ENCODE data around the gene BCAP31. TPM values are rescaled to one million over a fixed set of nuclear protein-coding genes. Genes with fewer than 3 reads are reported as not detected.

Gene BCAP31
- total RNA-seq, 2 donors from 2014 or later, result 115 to 170 TPM

- no peaks in the 10 kb centered on the region for H3K4me1 Mint-ChIP-seq
- H3K27ac Mint-ChIP-seq, result no peak overlapping the region
- no peaks in the 10 kb centered on the region for H3K27me3 Mint-ChIP-seq
- H3K9me3 Mint-ChIP-seq, result no peaks in the 10 kb centered on the region
- H3K36me3 Mint-ChIP-seq (ENCODE audit: low read depth), result no peaks in the 10 kb centered on the region
- H3K4me3 Mint-ChIP-seq, result no peak overlapping the region
- ATAC-seq (replicated peaks), result no peak
Measured at GRCh38 chrX:153681175-153681574, 43.0 kb downstream of the BCAP31 start.

- H3K9me3 Mint-ChIP-seq, result no peaks in the 10 kb centered on the region
Measured at GRCh38 chrX:153674219-153674851, 49.9 kb downstream of the BCAP31 start.

GRCh38 chrX:153673428-153674218 lies 50.6 kb downstream of the BCAP31 start, which contains the start of gene PNCK:
PNCK (minus strand) TSS chrX:153673813; CDS start chrX:153673076, 737 bp downstream.
- peak within 1 kb of the TSS; percentile 54 for H3K4me3 Mint-ChIP-seq
- no peaks in the 10 kb centered on the region for H3K9me3 Mint-ChIP-seq
- H3K27me3 Mint-ChIP-seq, result peaks cover 10% of the 10 kb centered on the region
- no peaks in the 10 kb centered on the region for H3K36me3 Mint-ChIP-seq (ENCODE audit: low read depth)
- peaks cover 5% of the 10 kb centered on the region for H3K4me1 Mint-ChIP-seq
- no peak within 1 kb of the TSS for H3K27ac Mint-ChIP-seq
- no peak for ATAC-seq (replicated peaks)

More at GRCh38 chrX:153674219-153674851, 49.9 kb downstream of the BCAP31 start:
- H3K27me3 Mint-ChIP-seq, result peaks cover 10% of the 10 kb centered on the region
- ATAC-seq (replicated peaks), result no peak
- H3K27ac Mint-ChIP-seq, result no peak overlapping the region
- H3K36me3 Mint-ChIP-seq (ENCODE audit: low read depth), result no peaks in the 10 kb centered on the region
- H3K4me1 Mint-ChIP-seq, result peaks cover 5% of the 10 kb centered on the region
- peak overlapping the region; percentile 54 for H3K4me3 Mint-ChIP-seq

GRCh38 chrX:153672531-153673427 lies 51.4 kb downstream of the BCAP31 start:
- H3K27ac Mint-ChIP-seq, result no peak overlapping the region
- H3K27me3 Mint-ChIP-seq, result peaks cover 10% of the 10 kb centered on the region
- H3K36me3 Mint-ChIP-seq (ENCODE audit: low read depth), result no peaks in the 10 kb centered on the region
- H3K9me3 Mint-ChIP-seq, result no peaks in the 10 kb centered on the region
- peaks cover 9% of the 10 kb centered on the region for H3K4me1 Mint-ChIP-seq
- peak overlapping the region; percentile 20 for H3K4me3 Mint-ChIP-seq
- ATAC-seq (replicated peaks), result no peak

GRCh38 chrX:153671589-153672530 lies 52.3 kb downstream of the BCAP31 start:
- no peak for ATAC-seq (replicated peaks)
- no peaks in the 10 kb centered on the region for H3K9me3 Mint-ChIP-seq
- peak overlapping the region; percentile 20 for H3K4me3 Mint-ChIP-seq
- peaks cover 11% of the 10 kb centered on the region for H3K4me1 Mint-ChIP-seq
- no peaks in the 10 kb centered on the region for H3K36me3 Mint-ChIP-seq (ENCODE audit: low read depth)
- peaks cover 10% of the 10 kb centered on the region for H3K27me3 Mint-ChIP-seq
- no peak overlapping the region for H3K27ac Mint-ChIP-seq

- H3K4me1 Mint-ChIP-seq, result peaks cover 11% of the 10 kb centered on the region
- no peak for ATAC-seq (replicated peaks)
- H3K4me3 Mint-ChIP-seq, result no peak overlapping the region
- H3K36me3 Mint-ChIP-seq (ENCODE audit: low read depth), result no peaks in the 10 kb centered on the region
- no peak overlapping the region for H3K27ac Mint-ChIP-seq
- no peaks in the 10 kb centered on the region for H3K9me3 Mint-ChIP-seq
- peaks cover 10% of the 10 kb centered on the region for H3K27me3 Mint-ChIP-seq
Measured at GRCh38 chrX:153670748-153671588, 53.2 kb downstream of the BCAP31 start.

GRCh38 chrX:153669901-153670731 lies 54.1 kb downstream of the BCAP31 start:
- H3K4me3 Mint-ChIP-seq, result no peak overlapping the region
- ATAC-seq (replicated peaks), result no peak
- no peaks in the 10 kb centered on the region for H3K36me3 Mint-ChIP-seq (ENCODE audit: low read depth)
- H3K27me3 Mint-ChIP-seq, result peaks cover 10% of the 10 kb centered on the region
- no peak overlapping the region for H3K27ac Mint-ChIP-seq
- H3K4me1 Mint-ChIP-seq, result peaks cover 11% of the 10 kb centered on the region
- no peaks in the 10 kb centered on the region for H3K9me3 Mint-ChIP-seq

GRCh38 chrX:153669174-153669890 lies 54.9 kb downstream of the BCAP31 start:
- Mint-ChIP-seq H3K4me1 (peaks cover 11% of the 10 kb centered on the region), H3K36me3 (ENCODE audit: low read depth) (no peaks in the 10 kb centered on the region), H3K4me3 (no peak overlapping the region), H3K27me3 (peaks cover 8% of the 10 kb centered on the region), H3K27ac (no peak overlapping the region), H3K9me3 (no peaks in the 10 kb centered on the region)
- peak; percentile 55 for ATAC-seq (replicated peaks)

- no peak overlapping the region for H3K4me3 Mint-ChIP-seq
- H3K4me1 Mint-ChIP-seq, result peaks cover 11% of the 10 kb centered on the region
- peaks cover 4% of the 10 kb centered on the region for H3K27me3 Mint-ChIP-seq
- H3K9me3 Mint-ChIP-seq, result no peaks in the 10 kb centered on the region
- no peaks in the 10 kb centered on the region for H3K36me3 Mint-ChIP-seq (ENCODE audit: low read depth)
- H3K27ac Mint-ChIP-seq, result no peak overlapping the region
- ATAC-seq (replicated peaks), result no peak
Measured at GRCh38 chrX:153668423-153669173, 55.6 kb downstream of the BCAP31 start.

- Mint-ChIP-seq H3K4me3 (peak overlapping the region; percentile 62), H3K9me3 (no peaks in the 10 kb centered on the region), H3K36me3 (ENCODE audit: low read depth) (no peaks in the 10 kb centered on the region), H3K27ac (peak overlapping the region; percentile 66), H3K27me3 (peaks cover 4% of the 10 kb centered on the region), H3K4me1 (peaks cover 11% of the 10 kb centered on the region)
- peak; percentile 85 for ATAC-seq (replicated peaks)
Measured at GRCh38 chrX:153667956-153668396, 56.2 kb downstream of the BCAP31 start.

- peak overlapping the region; percentile 66 for H3K27ac Mint-ChIP-seq
- no peaks in the 10 kb centered on the region for H3K27me3 Mint-ChIP-seq
- ATAC-seq (replicated peaks), result peak; percentile 21
- H3K4me1 Mint-ChIP-seq, result peaks cover 7% of the 10 kb centered on the region
- no peaks in the 10 kb centered on the region for H3K36me3 Mint-ChIP-seq (ENCODE audit: low read depth)
- peak overlapping the region; percentile 62 for H3K4me3 Mint-ChIP-seq
- H3K9me3 Mint-ChIP-seq, result no peaks in the 10 kb centered on the region
Measured at GRCh38 chrX:153667281-153667955, 56.8 kb downstream of the BCAP31 start.
